Mucosa of rectum (tissue), 2 donors: ENCODE results near the gene AKR7A2.
"Not testable (repeated sequence)": the region's sequence is repeated elsewhere in the genome, so short reads cannot be mapped to it uniquely, and the experiment has no call there.

ENCODE experiments used
- H3K27ac ChIP-seq, 2 donors: one replicate each; pipeline ENCODE4 v1.7.0; 2013; ENCODE audit warnings: inconsistent platforms in 2 of 2, low read depth in 2 of 2, low read length in 2 of 2
- H3K27me3 ChIP-seq, 2 donors: one replicate each; pipeline ENCODE4 v1.7.0; 2013; ENCODE audit warnings: low read length in 2 of 2; ENCODE audit not compliant: control insufficient read depth in 2 of 2, insufficient read depth in 2 of 2
- H3K36me3 ChIP-seq, 2 donors: one replicate each; pipeline ENCODE4 v1.7.0; 2013; ENCODE audit warnings: low read length in 2 of 2; ENCODE audit not compliant: control insufficient read depth in 2 of 2, insufficient read depth in 2 of 2
- H3K4me1 ChIP-seq, 2 donors: one replicate each; pipeline ENCODE4 v1.7.0; 2013; ENCODE audit warnings: low read length in 2 of 2, mild to moderate bottlenecking in 1 of 2; ENCODE audit not compliant: control insufficient read depth in 2 of 2, insufficient read depth in 2 of 2
- H3K4me3 ChIP-seq, 2 donors: one replicate each; pipeline ENCODE4 v1.7.0; 2013; ENCODE audit warnings: low read length in 2 of 2
- H3K9ac ChIP-seq, 2 donors: one replicate each; pipeline ENCODE4 v1.7.0; 2013; ENCODE audit warnings: low read length in 2 of 2, low read depth in 1 of 2, mild to moderate bottlenecking in 1 of 2
- H3K9me3 ChIP-seq, 2 donors: one replicate each; pipeline ENCODE4 v1.7.0; 2013; ENCODE audit warnings: low read length in 2 of 2; ENCODE audit not compliant: control insufficient read depth in 2 of 2
- donor health status: healthy.
- donor health status: Normal muscosa, but diverticular disease.

The AKR7A2 gene

GRCh38 chr1:19269427-19270342 lies 42.3 kb downstream of the AKR7A2 start:
- peaks cover 13 to 16% of the 10 kb centered on the region in 2 donors for H3K36me3 ChIP-seq
- not testable (repeated sequence) for H3K9ac ChIP-seq, H3K9me3 ChIP-seq, H3K27me3 ChIP-seq, H3K4me3 ChIP-seq
- peak overlapping the region in 1 of 2 donors; percentile 41 for H3K27ac ChIP-seq
- H3K4me1 ChIP-seq = peaks cover 0 to 18% of the 10 kb centered on the region in 2 donors

- Histone ChIP-seq H3K27ac (no peak overlapping the region), H3K4me3 (no peak overlapping the region), H3K27me3 (no peaks in the 10 kb centered on the region), H3K9ac (no peak overlapping the region), H3K9me3 (no peaks in the 10 kb centered on the region), H3K36me3 (peaks cover 13 to 16% of the 10 kb centered on the region in 2 donors), H3K4me1 (peaks cover 0 to 11% of the 10 kb centered on the region in 2 donors)
These were observed 43.5 kb downstream of the AKR7A2 start for GRCh38 chr1:19268445-19268844.

DNA sequence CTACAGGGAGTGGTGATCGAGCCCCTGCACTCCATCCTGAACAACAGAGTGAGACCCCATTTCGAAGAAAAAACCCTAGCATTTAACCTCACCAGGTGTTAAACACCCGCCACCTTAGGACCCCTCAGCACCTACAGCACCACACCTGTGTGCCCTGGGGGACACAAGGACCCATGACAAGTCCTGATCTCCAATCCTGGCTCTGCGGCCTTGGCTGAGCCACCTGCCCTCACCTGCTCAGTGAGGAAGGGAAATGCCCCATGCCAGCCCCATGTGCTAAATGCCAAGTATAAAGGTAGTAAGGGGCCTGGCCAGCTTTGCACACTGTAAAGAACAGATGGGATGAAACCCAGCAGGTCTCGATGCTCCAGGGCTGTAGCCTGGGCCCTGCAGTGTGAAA lies 49.2 kb downstream of the AKR7A2 start:
- H3K27ac ChIP-seq = no peak overlapping the region
- peaks cover 22 to 33% of the 10 kb centered on the region in 2 donors for H3K36me3 ChIP-seq
- H3K27me3 ChIP-seq = no peaks in the 10 kb centered on the region
- peaks cover 0 to 12% of the 10 kb centered on the region in 2 donors for H3K4me1 ChIP-seq
- H3K4me3 ChIP-seq = no peak overlapping the region
- no peaks in the 10 kb centered on the region for H3K9me3 ChIP-seq
- no peak overlapping the region for H3K9ac ChIP-seq

DNA sequence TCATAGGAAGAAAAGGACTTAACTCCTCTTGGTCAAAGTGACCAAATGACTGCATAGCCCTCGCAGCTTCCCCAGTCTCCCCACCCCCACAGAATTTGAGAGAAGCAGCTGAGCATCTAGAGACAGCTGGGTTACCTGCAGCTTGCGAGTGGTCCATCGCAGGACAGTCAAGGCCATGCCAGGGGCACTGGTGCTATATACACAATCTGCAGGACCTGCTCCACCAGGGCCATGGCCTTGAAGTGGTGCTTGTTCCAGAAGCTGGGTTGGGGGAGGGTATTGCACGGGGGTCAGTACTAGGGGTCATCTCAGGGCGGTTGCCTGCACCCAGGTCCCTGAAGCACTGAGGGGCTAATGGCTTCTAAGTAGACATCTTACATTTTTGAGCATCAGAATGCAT lies 49.9 kb downstream of the AKR7A2 start:
- Histone ChIP-seq H3K9me3 (no peaks in the 10 kb centered on the region), H3K36me3 (peaks cover 29 to 39% of the 10 kb centered on the region in 2 donors), H3K27me3 (no peaks in the 10 kb centered on the region), H3K9ac (no peak overlapping the region), H3K4me3 (no peak overlapping the region), H3K27ac (no peak overlapping the region), H3K4me1 (peaks cover 0 to 12% of the 10 kb centered on the region in 2 donors)

GRCh38 chr1:19260211-19261138 lies 51.5 kb downstream of the AKR7A2 start:
- Histone ChIP-seq H3K9me3 (no peaks in the 10 kb centered on the region), H3K4me3 (no peak overlapping the region), H3K36me3 (peaks cover 38 to 48% of the 10 kb centered on the region in 2 donors), H3K4me1 (peaks cover 0 to 12% of the 10 kb centered on the region in 2 donors), H3K27ac (peak overlapping the region; percentile 8 to 23), H3K9ac (no peak overlapping the region), H3K27me3 (no peaks in the 10 kb centered on the region)

DNA sequence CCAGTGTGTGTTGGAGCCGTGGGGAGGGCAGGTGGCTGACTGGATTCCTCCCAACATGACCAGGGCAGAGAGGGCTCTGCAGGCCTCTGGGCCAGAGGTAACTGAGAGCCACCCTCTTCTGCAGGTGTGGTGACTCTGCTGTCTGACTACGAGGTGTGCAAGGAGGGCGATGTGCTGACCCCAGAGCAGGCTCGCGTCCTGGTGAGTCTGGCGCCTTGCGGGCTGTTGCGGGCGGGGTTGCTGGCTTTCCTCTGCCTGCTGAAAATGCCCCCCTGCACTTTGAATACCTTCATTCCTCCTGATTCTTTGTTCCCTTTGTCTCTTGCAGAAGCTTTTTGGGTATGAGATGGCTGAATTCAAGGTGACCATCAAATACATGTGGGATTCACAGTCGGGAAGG lies 53.6 kb downstream of the AKR7A2 start:
- Histone ChIP-seq H3K27ac (no peak overlapping the region), H3K9me3 (no peaks in the 10 kb centered on the region), H3K4me3 (no peak overlapping the region), H3K27me3 (no peaks in the 10 kb centered on the region), H3K9ac (no peak overlapping the region), H3K36me3 (peaks cover 34 to 50% of the 10 kb centered on the region in 2 donors), H3K4me1 (peaks cover under 1 to 12% of the 10 kb centered on the region in 2 donors)

DNA sequence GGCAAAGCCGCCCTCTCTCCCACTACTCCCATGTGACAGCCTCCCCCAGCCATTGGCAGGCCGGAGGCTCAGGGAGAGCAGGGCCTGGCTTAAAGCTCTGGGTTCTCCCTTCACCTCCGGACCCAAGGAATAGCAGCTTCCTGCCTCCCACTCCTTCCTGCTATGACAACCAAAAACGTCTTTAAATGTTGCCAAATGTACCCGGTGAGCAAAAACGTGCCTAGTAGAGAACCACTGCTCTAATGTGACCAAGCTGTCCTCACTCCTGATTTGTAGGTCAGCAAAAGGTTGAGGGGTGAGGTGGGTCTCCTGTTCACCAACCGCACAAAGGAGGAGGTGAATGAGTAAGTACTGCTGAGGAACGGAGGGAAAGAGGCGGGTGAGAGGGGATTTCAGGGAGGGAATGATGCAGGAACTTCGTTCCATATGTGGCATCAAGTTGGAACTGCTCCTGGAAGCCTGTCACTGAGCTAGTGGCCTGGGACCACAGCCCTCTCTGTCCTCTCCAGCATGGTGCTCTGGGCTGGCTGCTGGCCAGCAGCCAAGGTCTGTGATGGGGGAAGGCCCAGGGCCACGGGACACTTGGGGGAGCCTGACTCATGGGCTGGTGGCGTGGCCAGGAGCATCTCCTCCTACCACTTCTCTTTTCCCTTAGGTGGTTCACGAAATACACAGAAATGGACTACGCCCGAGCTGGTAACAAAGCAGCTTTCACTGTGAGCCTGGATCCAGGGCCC lies 54.6 kb downstream of the AKR7A2 start:
- Histone ChIP-seq H3K9ac (no peak overlapping the region), H3K36me3 (peaks cover 31 to 50% of the 10 kb centered on the region in 2 donors), H3K4me3 (no peak overlapping the region), H3K4me1 (peaks cover 8 to 19% of the 10 kb centered on the region in 2 donors), H3K27me3 (no peaks in the 10 kb centered on the region), H3K9me3 (no peaks in the 10 kb centered on the region), H3K27ac (no peak overlapping the region)

- not testable (repeated sequence) for H3K27ac ChIP-seq, H3K4me3 ChIP-seq, H3K27me3 ChIP-seq, H3K9me3 ChIP-seq, H3K9ac ChIP-seq
- Histone ChIP-seq H3K4me1 (peaks cover 8 to 19% of the 10 kb centered on the region in 2 donors), H3K36me3 (peaks cover 31 to 46% of the 10 kb centered on the region in 2 donors)
These were observed 55.6 kb downstream of the AKR7A2 start for GRCh38 chr1:19256301-19256700.

DNA sequence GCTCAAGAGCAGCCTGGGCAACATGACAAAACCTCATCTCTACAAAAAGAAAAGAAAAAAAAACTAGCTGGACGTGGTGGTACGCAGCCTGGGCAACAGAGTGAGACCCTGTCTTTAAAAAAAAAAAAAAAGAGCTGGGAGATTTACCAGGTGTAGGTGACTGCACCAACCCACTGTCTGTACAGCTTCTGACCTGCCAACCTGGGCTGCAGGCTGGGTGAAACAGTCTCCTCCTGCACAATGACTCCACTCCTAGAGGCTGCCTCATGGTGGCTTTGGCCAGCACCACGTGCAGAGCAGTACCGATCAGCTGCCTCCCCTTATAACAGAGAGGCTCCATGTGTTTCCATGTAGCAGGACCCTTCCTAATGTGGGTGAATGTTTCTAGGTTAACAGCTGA lies 56.7 kb downstream of the AKR7A2 start:
- Histone ChIP-seq H3K9me3 (no peaks in the 10 kb centered on the region), H3K4me3 (no peak overlapping the region), H3K36me3 (peaks cover 31 to 40% of the 10 kb centered on the region in 2 donors), H3K9ac (no peak overlapping the region), H3K27ac (no peak overlapping the region), H3K4me1 (peaks cover 13 to 20% of the 10 kb centered on the region in 2 donors), H3K27me3 (no peaks in the 10 kb centered on the region)
